Omental fat pad (tissue), 4 donors: Measurements from ENCODE around the gene C7orf33. TPM values are rescaled to one million over a fixed set of nuclear protein-coding genes. Genes with fewer than 3 reads are reported as not detected.
A peak's percentile ranks its signal among the peaks of the same experiment; 100 is the strongest.
"Not testable (repeated sequence)": the region's sequence is repeated elsewhere in the genome, so short reads cannot be mapped to it uniquely, and the experiment has no call there.

ENCODE experiments used
- ATAC-seq: fragments of 150-250 bp; one replicate; pipeline ENCODE4 v1.9.1; 2016; ENCODE audit warnings: mild to moderate bottlenecking, moderate library complexity; ENCODE audit not compliant: low FRiP score
- DNase-seq: peaks from one replicate; pipeline ENCODE4 v3.0.0-alpha.2; 2019; ENCODE audit warnings: low spot score
- CTCF ChIP-seq, 3 donors: fragments of 450-650 bp; IDR thresholded peaks; one replicate each; pipeline ENCODE4 v1.5.1; 2016 to 2017; ENCODE audit warnings: antibody characterized with exemption in 3 of 3, mild to moderate bottlenecking in 3 of 3, moderate library complexity in 2 of 3
- total RNA-seq, 4 donors: library from RNA; depleted of rRNA; stranded (reverse); fragments of >200 nt; gene quantifications; one replicate each; pipeline ENCODE4 v1.1.0, GENCODE V29; 2016

Gene C7orf33
- total RNA-seq, 4 donors from 2014 or later = not detected

GRCh38 chr7:148567524-148567923 is 23.0 kb upstream of the C7orf33 start:
- no peak for TF ChIP-seq CTCF (IDR thresholded peaks at IDR 0.05)
- no peak for ATAC-seq
- DNase-seq = no peak

- DNase-seq = no peak
- TF ChIP-seq CTCF (IDR thresholded peaks at IDR 0.05) = no peak
- ATAC-seq = no peak
These were observed 20.1 kb upstream of the C7orf33 start for GRCh38 chr7:148570510-148570909.

GRCh38 chr7:148570973-148571372 is 19.6 kb upstream of the C7orf33 start:
- ATAC-seq, DNase-seq: not testable (repeated sequence)

GRCh38 chr7:148571381-148571780 is 19.2 kb upstream of the C7orf33 start:
- TF ChIP-seq CTCF (IDR thresholded peaks at IDR 0.05) = no peak
- ATAC-seq = no peak
- no peak for DNase-seq

GRCh38 chr7:148572067-148572522 is 18.5 kb upstream of the C7orf33 start:
- DNase-seq (no peak), ATAC-seq (no peak)
- TF ChIP-seq CTCF (IDR thresholded peaks at IDR 0.05) = no peak

- DNase-seq, ATAC-seq: not testable (repeated sequence)
These were observed 17.0 kb upstream of the C7orf33 start for GRCh38 chr7:148573581-148573980.

- peak; percentile 64 for DNase-seq
- ATAC-seq = peak; percentile 57
- TF ChIP-seq CTCF (IDR thresholded peaks at IDR 0.05) = peak in 1 of 3 donors; percentile 39
These were observed 14.7 kb upstream of the C7orf33 start for GRCh38 chr7:148575640-148576411.

- ATAC-seq = no peak
- no peak for TF ChIP-seq CTCF (IDR thresholded peaks at IDR 0.05)
- DNase-seq = no peak
These were observed 11.2 kb upstream of the C7orf33 start for GRCh38 chr7:148579366-148579765.
